ENCODE data around the gene POLR1F.

POLR1F gene

GRCh38 chr7:19674266-19674960 is 34.4 kb downstream of the POLR1F start:
- no peak for DNase-seq

- no peak for DNase-seq
Measured at GRCh38 chr7:19670806-19671205, 38.0 kb downstream of the POLR1F start.

GRCh38 chr7:19665399-19666008 is 43.3 kb downstream of the POLR1F start:
- DNase-seq: no peak

- DNase-seq: no peak
Measured at GRCh38 chr7:19663816-19664462, 44.9 kb downstream of the POLR1F start.

GRCh38 chr7:19648791-19649190 is 60.0 kb downstream of the POLR1F start:
- DNase-seq: no peak
